K562 (cell line): ENCODE data around the gene MMP24OS. TPM values are rescaled to one million over a fixed set of nuclear protein-coding genes. Genes with fewer than 3 reads are reported as not detected.

Source experiments
- ATAC-seq: fragments of 200-7000 bp; cut with Tn5 transposase; 3 replicates; pipeline ENCODE4 v1.9.1; 2020; ENCODE audit warnings: moderate library complexity
- BruUV-seq: library from RNA; stranded (reverse); fragments of 400-500 nt; replicated peaks from 2 replicates; lab custom pipeline; 2021; lab: Mats Ljungman, UMichigan
- CTCF ChIA-PET: fragments of 300-600 bp; formaldehyde crosslinking; extraction: SDS; loops from one replicate; lab custom pipeline; 2021; ENCODE audit warnings: low intra/inter-chr PET ratio; lab: Yijun Ruan, JAX
- POLR2A ChIA-PET: fragments of 300-600, 350-650 bp; sonication (Branson Sonifier 250); formaldehyde crosslinking; extraction: SDS; loops from one replicate; lab custom pipeline; 2021; ENCODE audit warnings: antibody characterized with exemption, inconsistent platforms; lab: Yijun Ruan, JAX
- DNase-seq, 4 experiments: peaks; one replicate each; pipeline versions ENCODE4 v3.0.0 to v3.0.0-alpha.2; 2011 to 2018; ENCODE audit warnings: low spot score in 3 of 4, mixed read lengths in 3 of 4; ENCODE audit errors: extremely low read depth in 1 of 4
- FAIRE-seq: peaks from 2 replicates; lab custom pipeline; 2011; peaks lifted over from hg19 to GRCh38; lab: Jason Lieb, UNC
- H2AFZ ChIP-seq: 2 replicates; pipeline ENCODE4 v1.6.0; 2011; ENCODE audit warnings: low read depth, low read length, control low read depth, inconsistent platforms
- H3K27ac ChIP-seq: fragments of 200-600 bp; 3 replicates; pipeline ENCODE4 v1.8.0; 2011; ENCODE audit warnings: low read depth, mild to moderate bottlenecking, control low read depth, inconsistent platforms, low read length, moderate library complexity, mixed read lengths; ENCODE audit errors: extremely low read depth
- H3K27me3 ChIP-seq, 2 experiments: fragments of 300-600 bp in 1 of 2; 2 replicates in 1 of 2; 3 replicates in 1 of 2; pipeline versions ENCODE4 v1.6.0 to v1.8.0; 2011; ENCODE audit warnings: inconsistent platforms in 2 of 2, low read length in 2 of 2, mild to moderate bottlenecking in 1 of 2, mixed read lengths in 1 of 2, moderate library complexity in 1 of 2; ENCODE audit not compliant: control insufficient read depth in 2 of 2, insufficient read depth in 2 of 2
- H3K36me3 ChIP-seq: fragments of 300-600 bp; 3 replicates; pipeline ENCODE4 v1.8.0; 2011; ENCODE audit warnings: mild to moderate bottlenecking, low read length, inconsistent platforms; ENCODE audit not compliant: control insufficient read depth, insufficient read depth
- H3K4me1 ChIP-seq, 2 experiments: fragments of 200-600 bp in 1 of 2; replicated peaks in 1 of 2; 2 replicates in 1 of 2; 3 replicates in 1 of 2; pipeline versions ENCODE4 v1.5.1 to v1.8.0; 2011; ENCODE audit warnings: inconsistent platforms in 2 of 2, low read length in 2 of 2, mild to moderate bottlenecking in 1 of 2, mixed read lengths in 1 of 2, moderate library complexity in 1 of 2; ENCODE audit not compliant: control insufficient read depth in 2 of 2, insufficient read depth in 2 of 2
- H3K4me2 ChIP-seq: 2 replicates; pipeline ENCODE4 v1.6.1; 2011; ENCODE audit warnings: low read length, control low read depth, inconsistent platforms, mixed read lengths; ENCODE audit not compliant: insufficient read depth
- H3K4me3 ChIP-seq: fragments of 200-600 bp; sonication (generic), shearing (Covaris generic); 2 replicates; pipeline ENCODE4 v1.5.1; 2016; ENCODE audit warnings: control low read depth, inconsistent platforms
- H3K79me2 ChIP-seq: fragments of 200-600 bp; 3 replicates; pipeline ENCODE4 v1.8.0; 2011; ENCODE audit warnings: low read length, inconsistent platforms; ENCODE audit not compliant: control insufficient read depth, insufficient read depth
- H3K9ac ChIP-seq, 2 experiments: 2 replicates each; pipeline versions ENCODE4 v1.6.0 to v1.6.1; 2011; ENCODE audit warnings: low read depth in 2 of 2, low read length in 2 of 2, control low read depth in 1 of 2, inconsistent platforms in 1 of 2, mild to moderate bottlenecking in 1 of 2, mixed read lengths in 1 of 2; ENCODE audit not compliant: insufficient read depth in 1 of 2
- H3K9me1 ChIP-seq: one replicate; pipeline ENCODE4 v1.6.0; 2011; ENCODE audit warnings: inconsistent platforms, mild to moderate bottlenecking, low read length, moderate library complexity; ENCODE audit not compliant: control insufficient read depth, insufficient read depth
- H3K9me3 ChIP-seq: replicated peaks from 2 replicates; pipeline ENCODE4 v1.5.1; 2011; ENCODE audit warnings: low read depth, low read length, inconsistent platforms; ENCODE audit not compliant: control insufficient read depth, insufficient read depth
- H4K20me1 ChIP-seq: replicated peaks from 2 replicates; pipeline ENCODE4 v1.6.1; 2011; ENCODE audit warnings: low read length, inconsistent platforms, mixed read lengths; ENCODE audit not compliant: control insufficient read depth, insufficient read depth
- C11orf30 ChIP-seq: fragments of 450-650 bp; IDR thresholded peaks from 2 replicates; pipeline ENCODE4 v1.6.1; 2016; ENCODE audit warnings: low read depth, mild to moderate bottlenecking
- CEBPG ChIP-seq, 3 experiments: fragments of 200-800 bp in 1 of 3; sonication (Bioruptor generic) in 1 of 3; sonication (generic) in 1 of 3; formaldehyde crosslinking in 1 of 3; IDR thresholded peaks in 2 of 3; conservative IDR thresholded peaks in 1 of 3; 2 replicates each; pipeline versions ENCODE4 v1.6.1 to v1.8.0; 2016 to 2022; ENCODE audit warnings: missing compliant biosample characterization in 2 of 3, missing genetic modification characterization in 2 of 3, mild to moderate bottlenecking in 1 of 3, missing genetic modification reagents in 1 of 3
- MEIS2 ChIP-seq: fragments of 450-650 bp; IDR thresholded peaks from 2 replicates; pipeline ENCODE4 v1.6.1; 2014; ENCODE audit warnings: mild to moderate bottlenecking; ENCODE audit not compliant: partially characterized antibody
- PBX2 ChIP-seq, 2 experiments: IDR thresholded peaks in 1 of 2; conservative IDR thresholded peaks in 1 of 2; 2 replicates each; pipeline ENCODE4 v1.6.1; 2016; ENCODE audit warnings: low read depth in 2 of 2, mild to moderate bottlenecking in 1 of 2, missing compliant biosample characterization in 1 of 2, missing genetic modification characterization in 1 of 2, moderate library complexity in 1 of 2
- ZEB2 ChIP-seq: fragments of 450-650 bp; IDR thresholded peaks from 2 replicates; pipeline ENCODE4 v1.6.1; 2016
- WGBS: fragments of 100-300 bp; shearing (Covaris generic); methylation state at CpG from one replicate; pipeline ENCODE4 v1.1.6; 2016; ENCODE audit warnings: low coverage, mixed read lengths; ENCODE audit not compliant: insufficient coverage; ENCODE audit errors: missing lambda C conversion rate; 5-methylcytosine and 5-hydroxymethylcytosine counted together
- in situ Hi-C: fragments of 300-500 bp; cut with MboI; formaldehyde crosslinking; loops from 4 replicates; pipeline ENCODE4 v1.15.0; 2018; ENCODE audit warnings: inconsistent platforms, mixed read lengths
- intact Hi-C: fragments of 100-400 bp; cut with micrococcal nuclease; formaldehyde crosslinking; loops from 2 replicates; pipeline ENCODE4 v1.14.2; 2022
- polyA plus RNA-seq, 8 experiments: library from polyadenylated mRNA; depleted of rRNA in 4 of 8; stranded (reverse) in 5 of 8; unstranded in 3 of 8; fragments of >200 nt; fragmentation: Nextera tagmentation in 2 of 8; fragmentation: Illumina TruSeq in 1 of 8; extraction: Ambion mirVana in 2 of 8; extraction: Trizol in 1 of 8; gene quantifications; 2 replicates each; pipeline versions ENCODE4 v1.2.1 to v1.2.3, GENCODE V29; 2011 to 2014; ENCODE audit warnings: inconsistent platforms in 1 of 8, missing spikeins in 1 of 8
- total RNA-seq, 7 experiments: library from RNA; depleted of rRNA in 6 of 7; stranded (reverse); fragments of >200 nt in 6 of 7; fragmentation: Illumina TruSeq in 2 of 7; extraction: Trizol in 2 of 7; gene quantifications; 2 replicates each; pipeline versions ENCODE4 v1.2.1 to v1.2.3, GENCODE V29; 2011 to 2021; ENCODE audit warnings: low replicate concordance in 1 of 7

MMP24OS gene
- total and polyA plus RNA-seq, 9 of the 15 experiments (the other 6 are each of a cell fraction or from before 2014, with no cell fraction given) = 0.92 to 41.5 (median 11.4) TPM

GRCh38 chr20:35240083-35240810 lies 37.7 kb downstream of the MMP24OS start:
- no peak overlapping the region for H2AFZ ChIP-seq
- no peak overlapping the region for H3K9ac ChIP-seq
- no peak overlapping the region for H3K4me2 ChIP-seq
- DNase-seq (no peak), FAIRE-seq (no peak), ATAC-seq (no peak)
- no peaks in the 10 kb centered on the region for H3K36me3 ChIP-seq
- 1% methylated on average over 5 of the region's 5 CpGs for WGBS
- CTCF ChIA-PET = no interaction called here
- in situ Hi-C loops = loop anchor here (10.0 kb wide), 1 partner anchor 385 kb away; no protein-coding TSS in a partner anchor
- intact Hi-C loops = no loop called here
- H4K20me1 ChIP-seq = peaks cover 5% of the 10 kb centered on the region; the same call in 1 of the 2 replicates
- POLR2A ChIA-PET = interaction anchor here (0.9 to 1.5 kb wide), 2 partner anchors 10 to 16 kb away, joined by 4 read pairs; no protein-coding TSS in a partner anchor
- no TSS peak for BruUV-seq
- no peak for TF ChIP-seq CEBPG (CRISPR knock-in tag; IDR thresholded peaks at IDR 0.05)
- peak in 1 of 2 experiments; percentile 35; a peak in 1 of 4 replicates for TF ChIP-seq CEBPG (tag; conservative IDR thresholded peaks at IDR 0.05 in 1 of 2, IDR thresholded peaks at IDR 0.05 in 1 of 2)
- no peak for TF ChIP-seq C11orf30
- no peak for TF ChIP-seq ZEB2
- peak; percentile 47 for TF ChIP-seq MEIS2
- no peak for TF ChIP-seq PBX2 (CRISPR knock-in tag; IDR thresholded peaks at IDR 0.05; ENCODE audit: low read depth)
- 0 out of 2 replicates have a peak, but pooled peaks have one; percentile 30 for TF ChIP-seq PBX2 (tag; conservative IDR thresholded peaks at IDR 0.05; ENCODE audit: low read depth)
- H3K9me1 ChIP-seq = no peaks in the 10 kb centered on the region
- H3K9me3 ChIP-seq = no peaks in the 10 kb centered on the region
- H3K27me3 ChIP-seq = peaks cover 20 to 61% of the 10 kb centered on the region in 2 experiments
- no peaks in the 10 kb centered on the region for H3K79me2 ChIP-seq
- H3K4me3 ChIP-seq = no peak overlapping the region
- H3K4me1 ChIP-seq = no peaks in the 10 kb centered on the region; a peak in 1 of 5 replicates
- no peak overlapping the region for H3K27ac ChIP-seq
